ENCODE measurements around the gene HDAC4. TPM values are rescaled to one million over a fixed set of nuclear protein-coding genes. Genes with fewer than 3 reads are reported as not detected.

Gene HDAC4
- total and polyA plus RNA-seq, 2 of the 4 experiments (the other 2 are of a cell fraction), result 4.1 to 7.2 TPM

DNA sequence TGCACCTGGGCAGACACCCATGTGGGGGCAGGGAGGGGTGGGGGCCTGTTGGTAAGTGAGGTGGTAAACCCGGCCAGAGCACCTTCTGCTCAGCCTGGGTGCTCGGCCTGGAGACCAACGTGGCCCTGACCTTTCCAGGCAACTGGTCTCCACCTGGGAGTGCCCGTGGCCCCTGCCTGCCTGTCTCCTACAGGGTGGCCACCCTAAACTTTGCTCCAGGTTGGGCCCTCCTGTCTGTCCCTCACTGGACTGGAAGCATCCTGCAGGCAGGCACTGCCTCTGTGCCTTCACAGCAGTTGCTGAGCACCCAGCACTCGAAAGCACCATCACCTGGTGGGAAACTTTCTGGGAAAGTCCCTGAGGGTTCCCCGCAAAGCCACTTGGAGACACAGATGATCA is 381.6 kb downstream of the HDAC4 start:
- Histone ChIP-seq H3K4me2 (ENCODE audit: low read depth, low read length) (no peak overlapping the region), H3K18ac (ENCODE audit: low read depth, low read length) (no peak overlapping the region), H2BK15ac (ENCODE audit: low read depth, low read length) (no peak overlapping the region), H3K56ac (ENCODE audit: extremely low read depth, insufficient read depth, low read length) (no peak overlapping the region), H3K23ac (ENCODE audit: low read depth, low read length) (no peak overlapping the region), H4K20me1 (ENCODE audit: insufficient read depth, low read length) (no peaks in the 10 kb centered on the region), H4K5ac (ENCODE audit: low read depth, low read length) (no peak overlapping the region), H3K14ac (replicated peaks; ENCODE audit: low read depth, low read length) (no peak overlapping the region), H4K91ac (ENCODE audit: insufficient read depth, low read depth, low read length) (no peak overlapping the region), H4K8ac (ENCODE audit: low read depth in 2 of 2, low read length in 2 of 2) (no peak overlapping the region), H3K4ac (ENCODE audit: low read depth, low read length) (no peak overlapping the region), H3K79me1 (ENCODE audit: low read depth in 1 of 2, low read length in 2 of 2) (no peaks in the 10 kb centered on the region), H3K9me1 (ENCODE audit: insufficient read depth, low read length) (no peaks in the 10 kb centered on the region), H3K9ac (ENCODE audit: low read depth, low read length) (no peak overlapping the region), H3K9me3 (ENCODE audit: control insufficient read depth, insufficient read depth, low read length) (no peaks in the 10 kb centered on the region), H3K4me1 (ENCODE audit: control insufficient read depth, insufficient read depth, low read length) (no peaks in the 10 kb centered on the region), H3K4me3 (ENCODE audit: insufficient read depth, low read depth, low read length) (no peak overlapping the region), H3K36me3 (ENCODE audit: control insufficient read depth, insufficient read depth, low read length) (no peaks in the 10 kb centered on the region), H3K27me3 (ENCODE audit: control insufficient read depth, insufficient read depth, low read length) (peaks cover 55% of the 10 kb centered on the region), H2BK5ac (ENCODE audit: low read depth, low read length, poor library complexity, severe bottlenecking) (no peak overlapping the region), H2AK9ac (replicated peaks; ENCODE audit: low read depth, low read length, poor library complexity) (no peak overlapping the region), H2BK20ac (ENCODE audit: low read depth, low read length) (no peak overlapping the region), H2BK120ac (ENCODE audit: low read depth, low read length) (no peak overlapping the region), H3K27ac (ENCODE audit: insufficient read depth, low read length) (no peak overlapping the region), H2AFZ (replicated peaks; ENCODE audit: low read length, poor library complexity) (no peak overlapping the region), H2AK5ac (ENCODE audit: low read depth, low read length) (no peak overlapping the region)
- in situ Hi-C loops (cut with MboI; ENCODE audit: low sequenced_read_pairs) (no loop called here), dilution Hi-C loops (cut with HindIII; ENCODE audit: low sequenced_read_pairs, unreplicated experiment) (no loop called here), intact Hi-C loops (cut with micrococcal nuclease) (no loop called here)
- POLR2A ChIA-PET (ENCODE audit: unreplicated experiment), result no interaction called here
- ATAC-seq (ENCODE audit: low read depth) (no peak), DNase-seq (no peak)
- BruUV-seq (replicated peaks), result no TSS peak
- no peak for TF ChIP-seq NFE2L2 (IDR thresholded peaks at IDR 0.05; ENCODE audit: low read depth, low read length)
- TF ChIP-seq CHD1 (IDR thresholded peaks at IDR 0.05; ENCODE audit: low read depth, low read length), result no peak
- TF ChIP-seq, protein P1, sequence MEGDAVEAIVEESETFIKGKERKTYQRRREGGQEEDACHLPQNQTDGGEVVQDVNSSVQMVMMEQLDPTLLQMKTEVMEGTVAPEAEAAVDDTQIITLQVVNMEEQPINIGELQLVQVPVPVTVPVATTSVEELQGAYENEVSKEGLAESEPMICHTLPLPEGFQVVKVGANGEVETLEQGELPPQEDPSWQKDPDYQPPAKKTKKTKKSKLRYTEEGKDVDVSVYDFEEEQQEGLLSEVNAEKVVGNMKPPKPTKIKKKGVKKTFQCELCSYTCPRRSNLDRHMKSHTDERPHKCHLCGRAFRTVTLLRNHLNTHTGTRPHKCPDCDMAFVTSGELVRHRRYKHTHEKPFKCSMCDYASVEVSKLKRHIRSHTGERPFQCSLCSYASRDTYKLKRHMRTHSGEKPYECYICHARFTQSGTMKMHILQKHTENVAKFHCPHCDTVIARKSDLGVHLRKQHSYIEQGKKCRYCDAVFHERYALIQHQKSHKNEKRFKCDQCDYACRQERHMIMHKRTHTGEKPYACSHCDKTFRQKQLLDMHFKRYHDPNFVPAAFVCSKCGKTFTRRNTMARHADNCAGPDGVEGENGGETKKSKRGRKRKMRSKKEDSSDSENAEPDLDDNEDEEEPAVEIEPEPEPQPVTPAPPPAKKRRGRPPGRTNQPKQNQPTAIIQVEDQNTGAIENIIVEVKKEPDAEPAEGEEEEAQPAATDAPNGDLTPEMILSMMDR (conservative IDR thresholded peaks at IDR 0.05; ENCODE audit: low read depth, low read length), result no peak
- TF ChIP-seq RCOR1 (IDR thresholded peaks at IDR 0.05; ENCODE audit: insufficient replicate concordance, low read length), result no peak
- no peak for TF ChIP-seq POLR2A (IDR thresholded peaks at IDR 0.05; ENCODE audit: low read depth, low read length)
- TF ChIP-seq, protein P2, sequence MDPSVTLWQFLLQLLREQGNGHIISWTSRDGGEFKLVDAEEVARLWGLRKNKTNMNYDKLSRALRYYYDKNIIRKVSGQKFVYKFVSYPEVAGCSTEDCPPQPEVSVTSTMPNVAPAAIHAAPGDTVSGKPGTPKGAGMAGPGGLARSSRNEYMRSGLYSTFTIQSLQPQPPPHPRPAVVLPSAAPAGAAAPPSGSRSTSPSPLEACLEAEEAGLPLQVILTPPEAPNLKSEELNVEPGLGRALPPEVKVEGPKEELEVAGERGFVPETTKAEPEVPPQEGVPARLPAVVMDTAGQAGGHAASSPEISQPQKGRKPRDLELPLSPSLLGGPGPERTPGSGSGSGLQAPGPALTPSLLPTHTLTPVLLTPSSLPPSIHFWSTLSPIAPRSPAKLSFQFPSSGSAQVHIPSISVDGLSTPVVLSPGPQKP (IDR thresholded peaks at IDR 0.05; ENCODE audit: borderline replicate concordance, low read depth, low read length), result no peak
- TF ChIP-seq RAD21 (IDR thresholded peaks at IDR 0.05; ENCODE audit: low read length), result no peak
- TF ChIP-seq RFX5 (IDR thresholded peaks at IDR 0.05; ENCODE audit: low read depth, low read length), result no peak
- TF ChIP-seq MAZ (IDR thresholded peaks at IDR 0.05; ENCODE audit: borderline replicate concordance, low read depth, low read length), result no peak
- WGBS, 2 experiments (ENCODE audit: extremely low coverage in 2 of 2, insufficient read length in 1 of 2), result 56% methylated on average over 4 of the region's 6 CpGs; no CpG with 5 or more reads in 1 of the 2 experiments
- CTCF ChIA-PET, result no interaction called here

Data from IMR-90 (cell line).